ENCODE data around the gene ZNF524.

DNA sequence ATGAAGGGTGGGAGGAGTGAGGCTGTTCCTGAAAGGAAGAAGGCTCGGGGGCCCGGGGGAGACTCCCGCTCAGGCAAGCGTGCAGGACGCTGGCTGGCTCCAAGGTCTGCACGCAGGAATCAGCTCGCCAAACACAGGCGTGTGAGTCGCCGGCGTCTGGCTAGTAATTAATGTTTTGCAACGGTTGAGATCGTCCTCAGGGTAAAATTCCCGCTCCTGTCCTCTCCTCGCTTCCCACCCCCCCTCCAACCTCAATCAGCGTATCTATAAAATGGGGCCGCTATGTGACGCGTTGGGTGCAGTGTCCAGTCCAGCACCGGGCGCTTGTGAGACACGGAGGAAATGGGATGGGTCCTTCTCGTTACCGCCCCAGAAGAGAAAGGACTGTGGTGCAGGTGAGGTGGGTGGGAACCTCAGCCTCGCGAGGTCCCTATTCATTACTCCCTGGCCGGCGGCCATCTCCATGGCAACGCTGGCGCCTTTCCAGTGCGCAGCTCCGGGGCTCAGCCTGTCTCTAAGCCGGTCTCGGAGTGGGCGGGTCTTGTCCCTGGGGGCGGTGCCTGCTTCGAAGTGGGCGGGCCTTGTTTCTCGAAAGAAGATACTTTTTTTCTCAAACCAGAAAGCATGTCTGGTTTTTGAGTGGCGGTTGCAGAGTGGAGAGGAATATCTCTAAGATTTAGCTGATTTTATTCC is 13.0 kb upstream of the ZNF524 start:
- TF ChIP-seq, protein P1, sequence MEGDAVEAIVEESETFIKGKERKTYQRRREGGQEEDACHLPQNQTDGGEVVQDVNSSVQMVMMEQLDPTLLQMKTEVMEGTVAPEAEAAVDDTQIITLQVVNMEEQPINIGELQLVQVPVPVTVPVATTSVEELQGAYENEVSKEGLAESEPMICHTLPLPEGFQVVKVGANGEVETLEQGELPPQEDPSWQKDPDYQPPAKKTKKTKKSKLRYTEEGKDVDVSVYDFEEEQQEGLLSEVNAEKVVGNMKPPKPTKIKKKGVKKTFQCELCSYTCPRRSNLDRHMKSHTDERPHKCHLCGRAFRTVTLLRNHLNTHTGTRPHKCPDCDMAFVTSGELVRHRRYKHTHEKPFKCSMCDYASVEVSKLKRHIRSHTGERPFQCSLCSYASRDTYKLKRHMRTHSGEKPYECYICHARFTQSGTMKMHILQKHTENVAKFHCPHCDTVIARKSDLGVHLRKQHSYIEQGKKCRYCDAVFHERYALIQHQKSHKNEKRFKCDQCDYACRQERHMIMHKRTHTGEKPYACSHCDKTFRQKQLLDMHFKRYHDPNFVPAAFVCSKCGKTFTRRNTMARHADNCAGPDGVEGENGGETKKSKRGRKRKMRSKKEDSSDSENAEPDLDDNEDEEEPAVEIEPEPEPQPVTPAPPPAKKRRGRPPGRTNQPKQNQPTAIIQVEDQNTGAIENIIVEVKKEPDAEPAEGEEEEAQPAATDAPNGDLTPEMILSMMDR (IDR thresholded peaks at IDR 0.05): no peak
- TF ChIP-seq POLR2A (IDR thresholded peaks at IDR 0.05): peak in 2 of 3 donors; percentile 41 to 54

Data from body of pancreas (tissue), 4 donors.